Mammary epithelial cell (primary cell): ENCODE data around the gene C6orf132.

Source experiments
- CTCF ChIP-seq, 2 donors: IDR thresholded peaks in 1 of 2; conservative IDR thresholded peaks in 1 of 2; 2 replicates each; pipeline ENCODE4 v1.5.1; 2011 to 2012; ENCODE audit warnings: inconsistent platforms in 2 of 2, low read length in 2 of 2, mild to moderate bottlenecking in 2 of 2, control low read depth in 1 of 2, low read depth in 1 of 2; ENCODE audit not compliant: insufficient read depth in 1 of 2; ENCODE audit errors: extremely low read depth in 1 of 2
- EZH2 ChIP-seq: IDR thresholded peaks from 2 replicates; pipeline ENCODE4 v1.6.1; 2012; ENCODE audit warnings: low read length, inconsistent platforms, borderline replicate concordance

- TF ChIP-seq CTCF (conservative IDR thresholded peaks at IDR 0.05 in 1 of 2, IDR thresholded peaks at IDR 0.05 in 1 of 2; ENCODE audit: extremely low read depth in 1 of 2, insufficient read depth in 1 of 2, low read depth in 1 of 2, low read length in 2 of 2) (no peak), EZH2 (no peak)
Measured at GRCh38 chr6:42071881-42072583, 70.4 kb downstream of the C6orf132 start.
